SU-DHL-6 (cell line): ENCODE data around the gene GNAS.

ENCODE experiments used
- H2AFZ ChIP-seq: fragments of 200-600 bp; sonication (generic); 2 replicates; pipeline ENCODE4 v1.6.1; 2014; ENCODE audit warnings: low read depth, mild to moderate bottlenecking, moderate library complexity, mixed read lengths, antibody characterized with exemption, low read length; ENCODE audit not compliant: severe bottlenecking
- H3F3A ChIP-seq: fragments of 200-600 bp; shearing (Covaris generic); 2 replicates; pipeline ENCODE4 v1.6.0; 2016; ENCODE audit warnings: antibody characterized with exemption, mild to moderate bottlenecking; ENCODE audit not compliant: insufficient read depth
- H3K27ac ChIP-seq: fragments of 200-600 bp; sonication (generic); 2 replicates; pipeline ENCODE4 v1.5.1; 2016; ENCODE audit warnings: low read depth, mild to moderate bottlenecking, low read length, moderate library complexity, mixed read lengths
- H3K27me3 ChIP-seq: fragments of 200-600 bp; sonication (generic), shearing (Covaris generic); 2 replicates; pipeline ENCODE4 v1.6.0; 2014; ENCODE audit warnings: mild to moderate bottlenecking, low read length
- H3K36me3 ChIP-seq: fragments of 200-600 bp; sonication (generic); 2 replicates; pipeline ENCODE4 v1.6.1; 2014; ENCODE audit warnings: mild to moderate bottlenecking, low read length, mixed read lengths
- H3K4me2 ChIP-seq: fragments of 300-600, 200-600 bp; shearing (Covaris generic), sonication (generic); 2 replicates; pipeline ENCODE4 v1.6.0; 2014; ENCODE audit warnings: low read length, low read depth, mild to moderate bottlenecking; ENCODE audit not compliant: poor library complexity, severe bottlenecking
- H3K4me3 ChIP-seq: fragments of 200-600 bp; sonication (generic); 2 replicates; pipeline ENCODE4 v1.5.1; 2014; ENCODE audit warnings: antibody characterized with exemption, low read length, mild to moderate bottlenecking, mixed read lengths; ENCODE audit not compliant: insufficient read depth, poor library complexity, severe bottlenecking
- H3K79me2 ChIP-seq: fragments of 200-600 bp; sonication (generic); 2 replicates; pipeline ENCODE4 v1.6.1; 2014; ENCODE audit warnings: mild to moderate bottlenecking, low read length, moderate library complexity; ENCODE audit not compliant: insufficient read depth
- H3K9ac ChIP-seq: fragments of 200-600 bp; sonication (generic); 2 replicates; pipeline ENCODE4 v1.7.0; 2014; ENCODE audit warnings: mild to moderate bottlenecking, low read length
- H3K9me2 ChIP-seq: fragments of 200-600 bp; sonication (generic); replicated peaks from 2 replicates; pipeline ENCODE4 v1.6.1; 2014; ENCODE audit warnings: low read length; ENCODE audit not compliant: insufficient read depth
- H3K9me3 ChIP-seq: fragments of 200-600 bp; sonication (generic); 2 replicates; pipeline ENCODE4 v1.6.1; 2014; ENCODE audit warnings: low read length, mixed read lengths; ENCODE audit not compliant: insufficient read depth
- H4K20me1 ChIP-seq: fragments of 200-600 bp; sonication (generic); 2 replicates; pipeline ENCODE4 v1.6.1; 2014; ENCODE audit warnings: low read depth, mild to moderate bottlenecking, antibody characterized with exemption, low read length, moderate library complexity, mixed read lengths
- CTCF ChIP-seq: fragments of 200-600 bp; sonication (generic); IDR thresholded peaks from one replicate; pipeline ENCODE4 v1.5.1; 2017; ENCODE audit warnings: antibody characterized with exemption, mild to moderate bottlenecking, low read length, moderate library complexity; ENCODE audit not compliant: insufficient read depth, poor library complexity, severe bottlenecking
- EZH2phosphoT487 ChIP-seq: fragments of 200-600 bp; sonication (generic), shearing (Covaris generic); conservative IDR thresholded peaks from 2 replicates; pipeline ENCODE4 v1.6.1; 2018; ENCODE audit warnings: mild to moderate bottlenecking, antibody characterized with exemption, low read length, moderate library complexity, mixed read lengths

The GNAS gene

GRCh38 chr20:58808271-58809046 is 44.1 kb upstream of the GNAS start:
- no peaks in the 10 kb centered on the region for H3K27me3 ChIP-seq

DNA sequence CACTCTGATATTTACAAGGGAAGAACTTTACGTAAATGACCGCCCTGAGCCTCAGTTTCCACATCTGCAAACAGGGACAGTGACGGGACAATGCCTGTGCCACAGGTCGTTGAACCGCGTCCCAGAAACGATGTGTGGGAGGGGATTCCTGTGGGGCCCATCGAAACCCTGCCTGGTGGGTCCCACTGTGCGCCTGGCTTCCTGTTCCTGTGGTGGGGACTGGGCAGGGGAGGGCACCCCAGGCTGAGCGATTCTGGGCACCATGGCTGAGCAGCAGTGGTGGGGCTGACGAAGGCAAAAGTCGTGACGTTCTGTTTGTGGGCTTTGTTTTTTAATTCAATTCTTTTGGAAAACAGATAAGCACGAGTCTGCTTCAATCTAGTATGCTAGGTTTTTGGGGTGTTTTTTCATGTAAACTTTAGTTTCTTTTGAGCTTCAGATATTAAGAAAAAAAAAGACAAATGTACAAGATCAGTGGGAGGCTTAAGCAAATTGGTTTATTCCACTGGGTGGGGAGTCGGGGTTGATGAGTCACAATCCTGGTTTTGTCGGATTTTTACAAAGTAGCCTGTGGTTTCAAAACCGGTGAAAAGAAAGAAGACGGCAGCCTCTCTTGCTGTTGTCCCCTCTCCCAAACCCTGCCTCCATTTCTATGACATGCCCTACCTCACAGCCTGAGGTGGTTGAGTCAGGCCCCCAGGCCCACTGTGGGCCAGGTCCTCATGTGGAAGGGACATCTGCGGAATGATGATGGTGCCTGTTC is 42.2 kb upstream of the GNAS start:
- Histone ChIP-seq H3K9ac (no peak overlapping the region), H3K4me2 (no peak overlapping the region), H3K27ac (no peak overlapping the region), H3K27me3 (no peaks in the 10 kb centered on the region), H3K9me2 (no peaks in the 10 kb centered on the region), H3K4me3 (no peak overlapping the region), H3K9me3 (no peaks in the 10 kb centered on the region), H3K36me3 (no peaks in the 10 kb centered on the region), H4K20me1 (no peaks in the 10 kb centered on the region), H3F3A (no peaks in the 10 kb centered on the region), H3K79me2 (no peaks in the 10 kb centered on the region), H2AFZ (no peak overlapping the region)
- no peak for TF ChIP-seq EZH2phosphoT487
- no peak for TF ChIP-seq CTCF

More at GRCh38 chr20:58808271-58809046, 44.1 kb upstream of the GNAS start:
- Histone ChIP-seq H4K20me1 (no peaks in the 10 kb centered on the region), H3K79me2 (no peaks in the 10 kb centered on the region), H3K9me3 (no peaks in the 10 kb centered on the region), H3K27ac (no peak overlapping the region), H3K4me3 (no peak overlapping the region), H3K36me3 (no peaks in the 10 kb centered on the region), H3K9ac (no peak overlapping the region), H3F3A (no peaks in the 10 kb centered on the region), H3K9me2 (no peaks in the 10 kb centered on the region), H2AFZ (no peak overlapping the region), H3K4me2 (no peak overlapping the region)
- TF ChIP-seq EZH2phosphoT487 (no peak), CTCF (no peak)

GRCh38 chr20:58810879-58811250 is 41.7 kb upstream of the GNAS start:
- Histone ChIP-seq H4K20me1 (no peaks in the 10 kb centered on the region), H3K4me2 (no peak overlapping the region)

More at GRCh38 chr20:58810879-58811250, 41.7 kb upstream of the GNAS start:
- Histone ChIP-seq H3K4me3 (no peak overlapping the region), H3K9ac (no peak overlapping the region), H2AFZ (no peak overlapping the region), H3K9me2 (no peaks in the 10 kb centered on the region), H3K36me3 (no peaks in the 10 kb centered on the region), H3K27ac (no peak overlapping the region), H3F3A (no peaks in the 10 kb centered on the region), H3K79me2 (no peaks in the 10 kb centered on the region), H3K9me3 (no peaks in the 10 kb centered on the region), H3K27me3 (no peaks in the 10 kb centered on the region)
- TF ChIP-seq CTCF, result no peak
- no peak for TF ChIP-seq EZH2phosphoT487
